ENCODE results near the gene HTR6. TPM values are rescaled to one million over a fixed set of nuclear protein-coding genes. Genes with fewer than 3 reads are reported as not detected.

HTR6 gene
- total RNA-seq, 4 donors from 2014 or later, result not detected

DNA sequence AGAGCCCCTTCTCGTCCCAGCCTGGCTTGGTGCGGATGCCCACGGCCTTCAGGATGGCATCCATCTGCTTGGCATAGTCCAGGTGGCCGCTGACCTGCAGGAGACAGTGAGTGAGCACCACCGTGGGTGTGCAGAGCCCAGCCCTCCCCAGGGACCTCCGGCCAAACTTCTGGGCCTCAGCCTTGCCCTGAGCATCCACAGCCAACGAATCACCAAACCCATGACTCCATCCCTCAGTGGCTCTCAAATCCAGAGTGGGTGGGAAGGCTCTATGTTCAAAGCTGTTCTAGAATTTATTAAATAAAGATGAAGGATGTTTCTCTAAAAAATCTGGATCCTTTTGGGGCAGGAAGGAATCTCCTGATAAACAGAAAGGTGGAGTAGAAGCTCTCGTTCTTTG lies 18.7 kb downstream of the HTR6 start:
- peaks cover 7% of the 10 kb centered on the region in 2 donors for H3K36me3 ChIP-seq
- H3K4me1 ChIP-seq, result no peaks in the 10 kb centered on the region
- TF ChIP-seq POLR2A (IDR thresholded peaks at IDR 0.05), result no peak
- H3K4me3 ChIP-seq (replicated peaks in 1 of 3), result no peak overlapping the region
- no peaks in the 10 kb centered on the region for H3K27me3 ChIP-seq
- H3K27ac ChIP-seq, result no peak overlapping the region
- intact Hi-C loops (cut with DNase I), result no loop called here
- DNase-seq, result no peak
- WGBS, 2 donors, result 92 to 93% methylated on average over 2 to 7 of the region's 8 CpGs
- H3K9me3 ChIP-seq, result no peaks in the 10 kb centered on the region

DNA sequence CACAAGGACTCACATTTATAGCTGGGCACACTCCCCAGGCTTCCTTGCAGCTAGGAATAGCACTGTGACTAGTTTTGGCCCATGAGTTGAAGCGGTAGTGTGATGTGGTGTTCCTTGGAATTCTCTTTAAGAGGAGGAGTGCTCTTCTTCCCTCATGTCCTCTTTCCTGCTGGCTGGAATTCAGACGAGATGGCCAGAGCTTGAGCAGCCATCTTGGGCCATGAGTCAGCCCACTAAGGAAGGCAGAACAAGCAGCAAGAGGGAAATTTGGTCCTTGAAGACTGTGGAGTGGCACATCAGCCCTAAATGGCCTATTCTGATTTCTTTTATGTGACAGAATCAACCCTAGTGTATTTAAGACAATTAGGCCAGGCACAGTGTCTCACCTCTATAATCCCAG lies 20.0 kb downstream of the HTR6 start:
- H3K36me3 ChIP-seq, result peaks cover 7% of the 10 kb centered on the region in 2 donors
- WGBS, 2 donors, result 94 to 97% methylated on average over 2 of the region's 2 CpGs
- H3K9me3 ChIP-seq, result no peaks in the 10 kb centered on the region
- H3K27ac ChIP-seq, result no peak overlapping the region
- no peaks in the 10 kb centered on the region for H3K4me1 ChIP-seq
- no peak overlapping the region for H3K4me3 ChIP-seq (replicated peaks in 1 of 3)
- TF ChIP-seq, protein P1, sequence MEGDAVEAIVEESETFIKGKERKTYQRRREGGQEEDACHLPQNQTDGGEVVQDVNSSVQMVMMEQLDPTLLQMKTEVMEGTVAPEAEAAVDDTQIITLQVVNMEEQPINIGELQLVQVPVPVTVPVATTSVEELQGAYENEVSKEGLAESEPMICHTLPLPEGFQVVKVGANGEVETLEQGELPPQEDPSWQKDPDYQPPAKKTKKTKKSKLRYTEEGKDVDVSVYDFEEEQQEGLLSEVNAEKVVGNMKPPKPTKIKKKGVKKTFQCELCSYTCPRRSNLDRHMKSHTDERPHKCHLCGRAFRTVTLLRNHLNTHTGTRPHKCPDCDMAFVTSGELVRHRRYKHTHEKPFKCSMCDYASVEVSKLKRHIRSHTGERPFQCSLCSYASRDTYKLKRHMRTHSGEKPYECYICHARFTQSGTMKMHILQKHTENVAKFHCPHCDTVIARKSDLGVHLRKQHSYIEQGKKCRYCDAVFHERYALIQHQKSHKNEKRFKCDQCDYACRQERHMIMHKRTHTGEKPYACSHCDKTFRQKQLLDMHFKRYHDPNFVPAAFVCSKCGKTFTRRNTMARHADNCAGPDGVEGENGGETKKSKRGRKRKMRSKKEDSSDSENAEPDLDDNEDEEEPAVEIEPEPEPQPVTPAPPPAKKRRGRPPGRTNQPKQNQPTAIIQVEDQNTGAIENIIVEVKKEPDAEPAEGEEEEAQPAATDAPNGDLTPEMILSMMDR (IDR thresholded peaks at IDR 0.05), result no peak
- TF ChIP-seq POLR2A (IDR thresholded peaks at IDR 0.05), result no peak
- intact Hi-C loops (cut with DNase I), result no loop called here
- no peaks in the 10 kb centered on the region for H3K27me3 ChIP-seq
- DNase-seq, result no peak

DNA sequence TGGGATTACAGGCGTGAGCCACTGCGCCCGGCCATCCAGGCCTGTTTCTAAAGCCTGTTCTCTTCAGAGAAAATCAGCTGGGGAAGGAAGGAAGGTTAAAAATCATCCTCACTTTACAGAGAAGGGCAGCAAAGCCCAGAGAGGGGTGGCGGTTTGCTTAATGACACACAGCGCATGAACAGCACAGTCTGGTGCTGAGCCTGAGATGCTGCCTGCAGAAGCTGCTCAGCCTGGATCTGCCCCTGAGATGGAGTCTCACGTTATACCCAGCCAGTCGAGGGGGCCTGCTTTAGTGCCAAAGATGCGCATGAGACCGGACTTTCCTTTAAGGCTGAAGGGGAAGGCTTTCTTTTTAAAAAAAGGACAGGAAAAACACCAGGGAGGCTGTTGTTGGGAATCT lies 21.3 kb downstream of the HTR6 start:
- DNase-seq, result no peak
- WGBS, 2 donors, result 82 to 87% methylated on average over 9 of the region's 9 CpGs
- intact Hi-C loops (cut with DNase I), result no loop called here
- H3K4me3 ChIP-seq (replicated peaks in 1 of 3), result no peak overlapping the region
- no peaks in the 10 kb centered on the region for H3K4me1 ChIP-seq
- H3K27me3 ChIP-seq, result no peaks in the 10 kb centered on the region
- TF ChIP-seq, protein P1 (IDR thresholded peaks at IDR 0.05), result no peak
- TF ChIP-seq POLR2A (IDR thresholded peaks at IDR 0.05), result no peak
- no peaks in the 10 kb centered on the region for H3K9me3 ChIP-seq
- H3K27ac ChIP-seq, result no peak overlapping the region
- H3K36me3 ChIP-seq, result peaks cover 7% of the 10 kb centered on the region in 2 donors

DNA sequence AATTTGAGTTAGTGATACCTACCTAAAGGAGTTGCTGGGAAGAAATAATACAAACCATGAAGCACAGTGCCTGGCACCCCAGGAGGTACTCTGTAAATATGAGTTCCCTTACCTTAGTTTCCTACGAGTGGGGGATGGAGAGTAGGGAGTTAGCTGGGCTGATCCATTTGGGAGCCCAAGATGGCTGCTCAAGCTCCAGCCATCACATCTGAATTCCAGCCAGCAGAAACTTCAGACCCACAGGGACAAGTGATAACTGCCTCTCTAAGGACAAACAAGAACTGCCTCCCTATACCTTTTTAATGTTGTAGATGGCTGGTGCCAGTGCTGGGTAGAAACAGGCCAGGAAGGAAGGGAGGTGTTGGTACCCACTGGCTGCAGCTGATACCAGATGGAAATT lies 22.7 kb downstream of the HTR6 start:
- Histone ChIP-seq H3K36me3 (peaks cover 5 to 15% of the 10 kb centered on the region in 2 donors), H3K4me3 (replicated peaks in 1 of 3) (no peak overlapping the region), H3K27ac (no peak overlapping the region), H3K27me3 (no peaks in the 10 kb centered on the region), H3K9me3 (no peaks in the 10 kb centered on the region), H3K4me1 (no peaks in the 10 kb centered on the region)
- intact Hi-C loops (cut with DNase I), result no loop called here
- 100% methylated on average over 1 of the region's 1 CpG for WGBS, 2 donors
- TF ChIP-seq, protein P1 (IDR thresholded peaks at IDR 0.05), result no peak
- no peak for TF ChIP-seq POLR2A (IDR thresholded peaks at IDR 0.05)
- no peak for DNase-seq

DNA sequence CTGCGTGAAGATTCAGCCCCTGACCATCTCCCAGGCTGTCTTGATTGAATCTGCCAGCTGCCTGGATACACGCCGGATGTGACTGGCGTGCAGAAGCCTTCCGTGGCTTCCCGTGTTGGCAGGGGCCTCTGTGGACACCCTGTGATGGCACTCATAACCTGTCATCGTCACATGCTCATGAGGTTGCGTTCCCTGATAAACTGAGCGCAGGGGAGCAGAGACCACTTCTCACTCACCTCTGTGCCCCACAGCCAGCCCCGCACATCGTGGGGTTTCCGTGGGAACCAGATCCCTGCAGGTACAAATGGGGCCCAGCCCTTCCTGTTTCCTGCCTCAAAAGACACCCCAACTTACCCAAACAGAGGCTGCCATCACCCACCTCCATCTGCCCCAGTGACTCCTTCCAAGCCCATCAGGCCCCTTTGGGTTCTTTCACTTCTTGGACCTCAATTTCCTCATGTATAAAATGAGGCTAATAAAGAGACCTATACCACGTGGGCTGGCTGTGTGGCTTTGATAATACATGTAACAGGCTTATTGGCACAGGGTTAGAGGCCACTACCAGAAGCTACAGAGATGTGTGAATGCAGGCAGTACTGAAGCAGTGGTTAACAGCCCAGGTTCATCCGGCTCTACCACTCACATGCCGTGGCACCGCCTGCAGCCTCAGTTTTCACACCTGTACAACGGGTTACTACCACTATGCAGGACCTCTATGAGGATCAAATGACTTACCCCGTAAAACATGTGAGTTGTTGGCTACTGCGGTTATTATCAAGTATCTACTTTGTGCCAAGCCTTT lies 23.6 kb downstream of the HTR6 start:
- Histone ChIP-seq H3K4me3 (replicated peaks in 1 of 3) (no peak overlapping the region), H3K27me3 (no peaks in the 10 kb centered on the region), H3K9me3 (no peaks in the 10 kb centered on the region), H3K27ac (no peak overlapping the region), H3K36me3 (peaks cover 2 to 15% of the 10 kb centered on the region in 2 donors), H3K4me1 (no peaks in the 10 kb centered on the region)
- TF ChIP-seq POLR2A (IDR thresholded peaks at IDR 0.05), result no peak
- TF ChIP-seq, protein P1 (IDR thresholded peaks at IDR 0.05), result no peak
- DNase-seq, result no peak
- WGBS, 2 donors, result 80 to 91% methylated on average over 16 to 19 of the region's 19 CpGs
- intact Hi-C loops (cut with DNase I), result no loop called here
